ENCODE data around the gene ELL3. TPM values are rescaled to one million over a fixed set of nuclear protein-coding genes. Genes with fewer than 3 reads are reported as not detected.

ELL3 gene
- polyA plus RNA-seq, 1 donor from 2014 or later = 2.2 TPM

GRCh38 chr15:43794269-43795037 is 17.7 kb upstream of the ELL3 start:
- H3K4me3 ChIP-seq (ENCODE audit: low read length) = no peak overlapping the region
- H3K9me2 ChIP-seq (ENCODE audit: insufficient read depth, low read length) = no peaks in the 10 kb centered on the region

GRCh38 chr15:43793647-43794046 is 16.9 kb upstream of the ELL3 start:
- peaks cover 10% of the 10 kb centered on the region for H3K36me3 ChIP-seq (ENCODE audit: insufficient read depth, low read length)
- peak overlapping the region; percentile 96 for H3K4me3 ChIP-seq (ENCODE audit: low read length)
- TF ChIP-seq, protein P1, sequence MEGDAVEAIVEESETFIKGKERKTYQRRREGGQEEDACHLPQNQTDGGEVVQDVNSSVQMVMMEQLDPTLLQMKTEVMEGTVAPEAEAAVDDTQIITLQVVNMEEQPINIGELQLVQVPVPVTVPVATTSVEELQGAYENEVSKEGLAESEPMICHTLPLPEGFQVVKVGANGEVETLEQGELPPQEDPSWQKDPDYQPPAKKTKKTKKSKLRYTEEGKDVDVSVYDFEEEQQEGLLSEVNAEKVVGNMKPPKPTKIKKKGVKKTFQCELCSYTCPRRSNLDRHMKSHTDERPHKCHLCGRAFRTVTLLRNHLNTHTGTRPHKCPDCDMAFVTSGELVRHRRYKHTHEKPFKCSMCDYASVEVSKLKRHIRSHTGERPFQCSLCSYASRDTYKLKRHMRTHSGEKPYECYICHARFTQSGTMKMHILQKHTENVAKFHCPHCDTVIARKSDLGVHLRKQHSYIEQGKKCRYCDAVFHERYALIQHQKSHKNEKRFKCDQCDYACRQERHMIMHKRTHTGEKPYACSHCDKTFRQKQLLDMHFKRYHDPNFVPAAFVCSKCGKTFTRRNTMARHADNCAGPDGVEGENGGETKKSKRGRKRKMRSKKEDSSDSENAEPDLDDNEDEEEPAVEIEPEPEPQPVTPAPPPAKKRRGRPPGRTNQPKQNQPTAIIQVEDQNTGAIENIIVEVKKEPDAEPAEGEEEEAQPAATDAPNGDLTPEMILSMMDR (IDR thresholded peaks at IDR 0.05; ENCODE audit: poor library complexity, severe bottlenecking) = no peak
- TF ChIP-seq EZH2 (IDR thresholded peaks at IDR 0.05; ENCODE audit: borderline replicate concordance, insufficient read depth, low read length, poor library complexity, severe bottlenecking) (no peak), POLR2AphosphoS5 (IDR thresholded peaks at IDR 0.05) (no peak), SMC3 (conservative IDR thresholded peaks at IDR 0.05; ENCODE audit: poor library complexity) (no peak)
- no peaks in the 10 kb centered on the region for H3F3A ChIP-seq (ENCODE audit: insufficient read depth, low read length, poor library complexity, severe bottlenecking)
- peak overlapping the region; percentile 91 for H3K4me2 ChIP-seq (ENCODE audit: low read length)
- no peak overlapping the region for H2AFZ ChIP-seq (ENCODE audit: low read depth, low read length)
- H3K9me3 ChIP-seq (ENCODE audit: low read length) = no peaks in the 10 kb centered on the region
- no peaks in the 10 kb centered on the region for H4K20me1 ChIP-seq (ENCODE audit: insufficient read depth)
- no peaks in the 10 kb centered on the region for H3K9me2 ChIP-seq (ENCODE audit: insufficient read depth, low read length)
- no peak overlapping the region for H3K27ac ChIP-seq (ENCODE audit: low read length)
- H3K9ac ChIP-seq (ENCODE audit: low read length) = peak overlapping the region; percentile 99
- peaks cover 13% of the 10 kb centered on the region for H3K79me2 ChIP-seq (replicated peaks; ENCODE audit: insufficient read depth, low read length)
- H3K27me3 ChIP-seq (ENCODE audit: insufficient read depth, low read depth, low read length) = no peaks in the 10 kb centered on the region

More at GRCh38 chr15:43794269-43795037, 17.7 kb upstream of the ELL3 start:
- H3F3A ChIP-seq (ENCODE audit: insufficient read depth, low read length, poor library complexity, severe bottlenecking) = no peaks in the 10 kb centered on the region
- no peaks in the 10 kb centered on the region for H3K9me3 ChIP-seq (ENCODE audit: low read length)
- no peak overlapping the region for H3K27ac ChIP-seq (ENCODE audit: low read length)
- H4K20me1 ChIP-seq (ENCODE audit: insufficient read depth) = no peaks in the 10 kb centered on the region
- TF ChIP-seq REST (IDR thresholded peaks at IDR 0.05; ENCODE audit: borderline replicate concordance) = no peak
- no peak for TF ChIP-seq EP300 (conservative IDR thresholded peaks at IDR 0.05; ENCODE audit: poor library complexity, severe bottlenecking)
- no peak for TF ChIP-seq EZH2 (IDR thresholded peaks at IDR 0.05; ENCODE audit: borderline replicate concordance, insufficient read depth, low read length, poor library complexity, severe bottlenecking)
- TF ChIP-seq TAF1 (IDR thresholded peaks at IDR 0.05; ENCODE audit: low read depth) = no peak
- TF ChIP-seq, protein P1 (IDR thresholded peaks at IDR 0.05; ENCODE audit: poor library complexity, severe bottlenecking) = no peak
- no peak for TF ChIP-seq SMC3 (conservative IDR thresholded peaks at IDR 0.05; ENCODE audit: poor library complexity)
- no peak for TF ChIP-seq RAD21 (conservative IDR thresholded peaks at IDR 0.05)
- TF ChIP-seq POLR2AphosphoS5 (IDR thresholded peaks at IDR 0.05) = no peak
- no peak for TF ChIP-seq MXI1 (conservative IDR thresholded peaks at IDR 0.05; ENCODE audit: poor library complexity, severe bottlenecking)
- H2AFZ ChIP-seq (ENCODE audit: low read depth, low read length) = no peak overlapping the region
- no peak overlapping the region for H3K9ac ChIP-seq (ENCODE audit: low read length)
- peaks cover 10% of the 10 kb centered on the region for H3K36me3 ChIP-seq (ENCODE audit: insufficient read depth, low read length)
- no peak overlapping the region for H3K4me2 ChIP-seq (ENCODE audit: low read length)
- no peaks in the 10 kb centered on the region for H3K27me3 ChIP-seq (ENCODE audit: insufficient read depth, low read depth, low read length)
- peaks cover 13% of the 10 kb centered on the region for H3K79me2 ChIP-seq (replicated peaks; ENCODE audit: insufficient read depth, low read length)
